ENCODE measurements around the gene THOC6. TPM values are rescaled to one million over a fixed set of nuclear protein-coding genes. Genes with fewer than 3 reads are reported as not detected.

THOC6 gene
- total RNA-seq, 1 donor from 2014 or later, result 12.6 TPM

- no peak for DNase-seq
Observed at GRCh38 chr16:2991566-2992261, 32.1 kb upstream of the THOC6 start.

- no peak for DNase-seq
Observed at GRCh38 chr16:2992383-2993081, 31.3 kb upstream of the THOC6 start.

GRCh38 chr16:2996298-2996697, 27.5 kb upstream of the THOC6 start:
- DNase-seq, result no peak

GRCh38 chr16:2999929-3000328, 23.9 kb upstream of the THOC6 start:
- no peak for DNase-seq

- DNase-seq, result no peak
Observed at GRCh38 chr16:3000540-3000939, 23.3 kb upstream of the THOC6 start.

- DNase-seq, result no peak
Observed at GRCh38 chr16:3001316-3001715, 22.5 kb upstream of the THOC6 start.

GRCh38 chr16:3003582-3004270, 20.1 kb upstream of the THOC6 start:
- DNase-seq, result peak; percentile 99

- DNase-seq, result no peak
Observed at GRCh38 chr16:3004319-3004718, 19.5 kb upstream of the THOC6 start.

- no peak for DNase-seq
Observed at GRCh38 chr16:3004781-3005284, 19.0 kb upstream of the THOC6 start.

GRCh38 chr16:3007059-3007956, 16.5 kb upstream of the THOC6 start:
- no peak for DNase-seq

- DNase-seq, result no peak
Observed at GRCh38 chr16:3007957-3008689, 15.7 kb upstream of the THOC6 start.

GRCh38 chr16:3008690-3009037, 15.2 kb upstream of the THOC6 start:
- no peak for DNase-seq

- peak; percentile 68 for DNase-seq
Observed at GRCh38 chr16:3009568-3010390, 14.1 kb upstream of the THOC6 start.

- no peak for DNase-seq
Observed at GRCh38 chr16:3010510-3010909, 13.3 kb upstream of the THOC6 start.

- DNase-seq, result no peak
Observed at GRCh38 chr16:3012246-3012645, 11.6 kb upstream of the THOC6 start.

GRCh38 chr16:3012828-3013420, 10.9 kb upstream of the THOC6 start, which contains the start of gene CLDN9:
Gene CLDN9, plus strand, starts transcription at chr16:3012923. Its CDS starts 440 bp downstream, at chr16:3013363.
- DNase-seq, result no peak

GRCh38 chr16:3013491-3013951, 10.3 kb upstream of the THOC6 start:
- DNase-seq, result no peak

GRCh38 chr16:3013998-3014690, 9.7 kb upstream of the THOC6 start:
- DNase-seq, result no peak

- DNase-seq, result no peak
Observed at GRCh38 chr16:3014971-3015370, 8.9 kb upstream of the THOC6 start.
